ENCODE measurements around the gene HOOK1. TPM values are rescaled to one million over a fixed set of nuclear protein-coding genes. Genes with fewer than 3 reads are reported as not detected.
"Not testable (repeated sequence)": the region's sequence is repeated elsewhere in the genome, so short reads cannot be mapped to it uniquely, and the experiment has no call there.

The HOOK1 gene
- total and polyA plus RNA-seq, 2 donors from 2014 or later = 9.4 to 55.4 TPM

DNA sequence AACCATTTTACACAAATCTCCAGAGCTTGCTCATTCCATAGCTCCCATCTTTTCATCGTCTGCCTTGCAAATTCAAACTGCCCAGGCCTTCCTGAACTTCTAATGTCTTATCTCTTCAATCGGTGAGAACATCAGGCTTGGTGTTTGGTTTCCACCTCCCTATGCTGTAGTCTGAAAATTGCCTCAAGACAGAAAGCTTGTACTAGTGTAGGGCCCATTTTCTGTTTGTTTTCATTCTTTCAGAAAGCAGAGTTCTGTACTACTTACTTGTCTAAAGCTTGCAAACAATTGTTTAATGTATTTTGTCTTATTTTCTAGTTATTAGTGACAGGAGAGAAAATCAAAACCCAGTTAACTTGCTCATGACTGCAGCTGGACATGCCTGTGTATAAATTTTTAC, 16.8 kb downstream of the HOOK1 start:
- TF ChIP-seq CTCF (IDR thresholded peaks at IDR 0.05; ENCODE audit: borderline replicate concordance, extremely low read depth, insufficient read depth) = no peak
- Histone ChIP-seq H3K27ac (ENCODE audit: low read depth in 2 of 2, low read length in 2 of 2) (no peak overlapping the region), H3K4me1 (ENCODE audit: control insufficient read depth in 2 of 3, insufficient read depth in 2 of 3, low read depth in 1 of 3, low read length in 3 of 3) (no peaks in the 10 kb centered on the region), H3K36me3 (ENCODE audit: control insufficient read depth in 2 of 3, insufficient read depth in 3 of 3, low read length in 3 of 3) (peaks cover 0 to 7% (median 0%) of the 10 kb centered on the region in 3 donors), H3K27me3 (ENCODE audit: control insufficient read depth, insufficient read depth, low read length) (no peaks in the 10 kb centered on the region), H3K4me3 (ENCODE audit: low read length in 3 of 3) (no peak overlapping the region), H3K9me3 (ENCODE audit: control insufficient read depth in 2 of 3, insufficient read depth in 1 of 3, low read length in 3 of 3) (no peaks in the 10 kb centered on the region), H3K9ac (ENCODE audit: low read length in 3 of 3) (peak overlapping the region in 1 of 3 donors; percentile 5)
- DNase-seq = no peak
- no peak for FAIRE-seq
- intact Hi-C loops (cut with DNase I) = no loop called here

GRCh38 chr1:59833022-59833421, 18.3 kb downstream of the HOOK1 start:
- Histone ChIP-seq H3K27ac (ENCODE audit: low read depth in 2 of 2, low read length in 2 of 2) (no peak overlapping the region), H3K36me3 (ENCODE audit: control insufficient read depth in 2 of 3, insufficient read depth in 3 of 3, low read length in 3 of 3) (peaks cover 0 to 7% (median 0%) of the 10 kb centered on the region in 3 donors), H3K4me1 (ENCODE audit: control insufficient read depth in 2 of 3, insufficient read depth in 2 of 3, low read depth in 1 of 3, low read length in 3 of 3) (no peaks in the 10 kb centered on the region), H3K27me3 (ENCODE audit: control insufficient read depth, insufficient read depth, low read length) (no peaks in the 10 kb centered on the region), H3K9me3 (ENCODE audit: control insufficient read depth in 2 of 3, insufficient read depth in 1 of 3, low read length in 3 of 3) (no peaks in the 10 kb centered on the region), H3K9ac (ENCODE audit: low read length in 3 of 3) (no peak overlapping the region), H3K4me3 (ENCODE audit: low read length in 3 of 3) (no peak overlapping the region)
- TF ChIP-seq CTCF (IDR thresholded peaks at IDR 0.05; ENCODE audit: borderline replicate concordance, extremely low read depth, insufficient read depth) = no peak
- intact Hi-C loops (cut with DNase I) = no loop called here
- FAIRE-seq (no peak), DNase-seq (no peak)

DNA sequence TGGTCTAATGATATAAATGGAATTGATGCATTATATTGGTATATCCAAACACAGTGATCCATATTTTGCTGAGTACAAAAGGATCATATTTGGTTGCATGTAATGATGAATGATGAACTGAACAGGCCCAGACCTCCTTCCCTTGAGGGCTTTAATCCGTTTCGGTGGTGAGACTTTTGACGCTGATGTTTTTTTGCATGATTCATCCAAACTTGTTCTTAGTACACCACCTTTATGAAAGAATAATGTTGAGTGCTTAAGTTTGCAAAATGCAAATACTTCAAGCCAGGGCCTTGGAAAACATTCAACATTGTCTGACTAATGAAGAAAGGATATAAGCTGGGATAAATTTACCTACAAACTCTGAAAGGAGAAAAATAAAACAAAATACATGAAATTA, 19.2 kb downstream of the HOOK1 start:
- DNase-seq (no peak), FAIRE-seq (no peak)
- Histone ChIP-seq H3K9me3 (ENCODE audit: control insufficient read depth in 2 of 3, insufficient read depth in 1 of 3, low read length in 3 of 3) (no peaks in the 10 kb centered on the region), H3K27ac (ENCODE audit: low read depth in 2 of 2, low read length in 2 of 2) (no peak overlapping the region), H3K9ac (ENCODE audit: low read length in 3 of 3) (no peak overlapping the region), H3K4me1 (ENCODE audit: control insufficient read depth in 2 of 3, insufficient read depth in 2 of 3, low read depth in 1 of 3, low read length in 3 of 3) (no peaks in the 10 kb centered on the region), H3K27me3 (ENCODE audit: control insufficient read depth, insufficient read depth, low read length) (no peaks in the 10 kb centered on the region), H3K36me3 (ENCODE audit: control insufficient read depth in 2 of 3, insufficient read depth in 3 of 3, low read length in 3 of 3) (peaks cover 0 to 7% (median 0%) of the 10 kb centered on the region in 3 donors), H3K4me3 (ENCODE audit: low read length in 3 of 3) (no peak overlapping the region)
- intact Hi-C loops (cut with DNase I) = no loop called here
- TF ChIP-seq CTCF (IDR thresholded peaks at IDR 0.05; ENCODE audit: borderline replicate concordance, extremely low read depth, insufficient read depth) = no peak

DNA sequence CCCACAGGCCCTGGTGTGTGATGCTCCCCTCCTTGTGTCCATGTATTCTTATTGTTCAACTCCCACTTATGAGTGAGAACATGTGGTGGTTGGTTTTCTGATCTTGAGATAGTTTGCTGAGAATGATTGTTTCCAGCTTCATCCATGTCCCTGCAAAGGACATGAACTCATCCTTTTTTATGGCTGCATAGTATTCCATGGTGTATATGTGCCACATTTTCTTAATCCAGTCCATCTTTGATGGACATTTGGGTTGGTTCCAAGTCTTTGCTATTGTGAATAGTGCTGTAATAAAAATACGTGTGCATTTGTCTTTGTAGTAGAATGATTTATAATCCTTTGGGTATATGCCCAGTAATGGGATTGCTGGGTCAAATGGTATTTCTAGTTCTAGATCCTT, 23.1 kb downstream of the HOOK1 start:
- FAIRE-seq; H3K27ac ChIP-seq (ENCODE audit: low read depth in 2 of 2, low read length in 2 of 2); H3K4me3 ChIP-seq (ENCODE audit: low read length in 3 of 3); H3K27me3 ChIP-seq (ENCODE audit: control insufficient read depth, insufficient read depth, low read length); intact Hi-C loops (cut with DNase I); H3K4me1 ChIP-seq (ENCODE audit: control insufficient read depth in 2 of 3, insufficient read depth in 2 of 3, low read depth in 1 of 3, low read length in 3 of 3); H3K9ac ChIP-seq (ENCODE audit: low read length in 3 of 3); H3K9me3 ChIP-seq (ENCODE audit: control insufficient read depth in 2 of 3, insufficient read depth in 1 of 3, low read length in 3 of 3); DNase-seq: not testable (repeated sequence)
- peaks cover 0 to 19% (median 2%) of the 10 kb centered on the region in 3 donors for H3K36me3 ChIP-seq (ENCODE audit: control insufficient read depth in 2 of 3, insufficient read depth in 3 of 3, low read length in 3 of 3)

All from kidney (tissue), 14 donors.